OCI-LY7 (cell line): ENCODE measurements around the gene GIGYF1.

Experiments used
- EZH2phosphoT487 ChIP-seq: fragments of 200-600 bp; sonication (generic); IDR thresholded peaks from 2 replicates; pipeline ENCODE4 v1.6.1; 2018; ENCODE audit warnings: low read depth, borderline replicate concordance, mild to moderate bottlenecking, mixed run types, antibody characterized with exemption, low read length, moderate library complexity, mixed read lengths
- TF ChIP-seq, protein P1 (sequence below): fragments of 200-600 bp; sonication (generic); conservative IDR thresholded peaks from 2 replicates; pipeline ENCODE4 v1.5.1; 2014; ENCODE audit warnings: mild to moderate bottlenecking, antibody characterized with exemption, low read length, moderate library complexity, mixed read lengths

DNA sequence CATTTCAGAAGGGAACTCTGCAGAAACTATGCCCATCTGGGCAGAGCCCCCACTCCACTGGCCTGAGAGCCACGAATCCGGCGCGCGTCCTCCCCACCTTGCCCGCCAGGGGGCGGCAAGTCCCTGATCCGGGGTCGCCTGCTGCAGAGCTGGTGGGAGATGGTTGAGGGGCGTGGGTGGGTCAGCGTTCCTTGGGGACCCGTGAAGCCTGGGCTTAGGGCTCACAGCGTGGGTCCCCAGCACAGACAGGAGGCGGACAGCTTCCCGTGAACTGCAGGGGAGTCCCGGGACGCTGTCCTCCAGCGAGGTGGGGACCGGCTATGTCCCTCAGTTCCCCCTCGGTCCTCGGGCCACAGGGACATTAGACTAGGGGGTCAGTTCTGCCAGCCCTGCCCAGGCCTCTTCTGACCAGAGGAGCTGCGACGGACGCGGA lies 11.3 kb upstream of the GIGYF1 start:
- TF ChIP-seq EZH2phosphoT487: no peak
- TF ChIP-seq, protein P1, sequence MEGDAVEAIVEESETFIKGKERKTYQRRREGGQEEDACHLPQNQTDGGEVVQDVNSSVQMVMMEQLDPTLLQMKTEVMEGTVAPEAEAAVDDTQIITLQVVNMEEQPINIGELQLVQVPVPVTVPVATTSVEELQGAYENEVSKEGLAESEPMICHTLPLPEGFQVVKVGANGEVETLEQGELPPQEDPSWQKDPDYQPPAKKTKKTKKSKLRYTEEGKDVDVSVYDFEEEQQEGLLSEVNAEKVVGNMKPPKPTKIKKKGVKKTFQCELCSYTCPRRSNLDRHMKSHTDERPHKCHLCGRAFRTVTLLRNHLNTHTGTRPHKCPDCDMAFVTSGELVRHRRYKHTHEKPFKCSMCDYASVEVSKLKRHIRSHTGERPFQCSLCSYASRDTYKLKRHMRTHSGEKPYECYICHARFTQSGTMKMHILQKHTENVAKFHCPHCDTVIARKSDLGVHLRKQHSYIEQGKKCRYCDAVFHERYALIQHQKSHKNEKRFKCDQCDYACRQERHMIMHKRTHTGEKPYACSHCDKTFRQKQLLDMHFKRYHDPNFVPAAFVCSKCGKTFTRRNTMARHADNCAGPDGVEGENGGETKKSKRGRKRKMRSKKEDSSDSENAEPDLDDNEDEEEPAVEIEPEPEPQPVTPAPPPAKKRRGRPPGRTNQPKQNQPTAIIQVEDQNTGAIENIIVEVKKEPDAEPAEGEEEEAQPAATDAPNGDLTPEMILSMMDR: peak; percentile 88
